Measurements from ENCODE around the gene KLHDC2. TPM values are rescaled to one million over a fixed set of nuclear protein-coding genes. Genes with fewer than 3 reads are reported as not detected.
"Not testable (repeated sequence)": the region's sequence is repeated elsewhere in the genome, so short reads cannot be mapped to it uniquely, and the experiment has no call there.

Gene KLHDC2
- total RNA-seq, 2 experiments from 2014 or later = 53.7 to 68.0 TPM

DNA sequence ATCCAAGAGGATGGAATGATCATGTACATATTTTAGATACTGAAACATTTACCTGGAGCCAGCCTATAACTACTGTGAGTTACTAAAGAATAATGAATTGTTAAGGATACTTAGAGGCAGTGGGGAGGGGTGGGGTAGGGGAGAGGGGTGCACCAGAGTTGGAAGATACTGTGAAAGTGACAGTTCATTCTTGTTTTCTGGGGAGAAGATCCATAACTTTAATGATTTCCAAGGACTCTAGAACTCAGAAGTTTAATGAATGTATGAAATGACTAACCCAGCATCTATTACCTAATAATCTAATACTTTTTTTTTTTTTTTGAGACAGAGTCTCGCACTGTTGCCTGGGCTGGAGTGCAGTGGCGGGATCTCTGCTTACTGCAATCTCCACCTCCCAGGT, 10.5 kb downstream of the KLHDC2 start:
- Histone ChIP-seq H3K4me1 (ENCODE audit: insufficient read depth, low read length, poor library complexity, severe bottlenecking) (no peaks in the 10 kb centered on the region), H3K4me3 (ENCODE audit: low read depth, low read length, poor library complexity, severe bottlenecking) (no peak overlapping the region), H4K20me1 (ENCODE audit: insufficient read depth, low read length) (no peaks in the 10 kb centered on the region), H3K4me2 (ENCODE audit: low read length) (no peak overlapping the region), H3K9me2 (ENCODE audit: insufficient read depth, low read length) (no peaks in the 10 kb centered on the region), H3K79me2 (ENCODE audit: insufficient read depth, low read depth, low read length) (no peaks in the 10 kb centered on the region), H3K36me3 (ENCODE audit: insufficient read depth, low read length) (peaks cover 88% of the 10 kb centered on the region), H3K27ac (ENCODE audit: low read depth, low read length, poor library complexity, severe bottlenecking) (no peak overlapping the region), H2AFZ (ENCODE audit: low read length) (no peak overlapping the region), H3K9me3 (ENCODE audit: low read length) (no peaks in the 10 kb centered on the region)
- BruUV-seq (replicated peaks) = no TSS peak
- no peak for TF ChIP-seq CTCF (conservative IDR thresholded peaks at IDR 0.05; ENCODE audit: low read length)
- TF ChIP-seq EZH2phosphoT487 (IDR thresholded peaks at IDR 0.05; ENCODE audit: borderline replicate concordance, low read depth, low read length) = no peak
- POLR2A ChIA-PET = no interaction called here
- DNase-seq (ENCODE audit: low spot score) = no peak
- CTCF ChIA-PET (ENCODE audit: unreplicated experiment) = no interaction called here
- intact Hi-C loops (cut with micrococcal nuclease; ENCODE audit: unreplicated experiment) = no loop called here

- H3K4me3 ChIP-seq (ENCODE audit: low read depth, low read length, poor library complexity, severe bottlenecking); H3K9me2 ChIP-seq (ENCODE audit: insufficient read depth, low read length); H3K79me2 ChIP-seq (ENCODE audit: insufficient read depth, low read depth, low read length); H3K27ac ChIP-seq (ENCODE audit: low read depth, low read length, poor library complexity, severe bottlenecking); H4K20me1 ChIP-seq (ENCODE audit: insufficient read depth, low read length); H3K4me1 ChIP-seq (ENCODE audit: insufficient read depth, low read length, poor library complexity, severe bottlenecking); DNase-seq (ENCODE audit: low spot score); BruUV-seq (replicated peaks); CTCF ChIA-PET (ENCODE audit: unreplicated experiment); H3K4me2 ChIP-seq (ENCODE audit: low read length); H3K9me3 ChIP-seq (ENCODE audit: low read length); H2AFZ ChIP-seq (ENCODE audit: low read length): not testable (repeated sequence)
- H3K36me3 ChIP-seq (ENCODE audit: insufficient read depth, low read length) = peaks cover 89% of the 10 kb centered on the region
- POLR2A ChIA-PET = interaction anchor here (0.6 to 5.0 kb wide), 4 partner anchors 12 to 124 kb away, joined by 3 to 24 read pairs (median 6); no protein-coding TSS in a partner anchor
- intact Hi-C loops (cut with micrococcal nuclease; ENCODE audit: unreplicated experiment) = loop anchor here (5.0 kb wide), 1 partner anchor 51 kb away; no protein-coding TSS in a partner anchor
Observed at GRCh38 chr14:49781040-49781439, 13.1 kb downstream of the KLHDC2 start.

- Histone ChIP-seq H2AFZ (ENCODE audit: low read length) (no peak overlapping the region), H3K4me3 (ENCODE audit: low read depth, low read length, poor library complexity, severe bottlenecking) (no peak overlapping the region), H3K9me3 (ENCODE audit: low read length) (no peaks in the 10 kb centered on the region), H3K4me1 (ENCODE audit: insufficient read depth, low read length, poor library complexity, severe bottlenecking) (no peaks in the 10 kb centered on the region), H3K36me3 (ENCODE audit: insufficient read depth, low read length) (peaks cover 95% of the 10 kb centered on the region), H3K79me2 (ENCODE audit: insufficient read depth, low read depth, low read length) (no peaks in the 10 kb centered on the region), H4K20me1 (ENCODE audit: insufficient read depth, low read length) (no peaks in the 10 kb centered on the region), H3K4me2 (ENCODE audit: low read length) (no peak overlapping the region), H3K9me2 (ENCODE audit: insufficient read depth, low read length) (no peaks in the 10 kb centered on the region), H3K27ac (ENCODE audit: low read depth, low read length, poor library complexity, severe bottlenecking) (no peak overlapping the region)
- TSS peak; percentile 9 for BruUV-seq (replicated peaks)
- CTCF ChIA-PET (ENCODE audit: unreplicated experiment) = no interaction called here
- no peak for DNase-seq (ENCODE audit: low spot score)
- TF ChIP-seq CTCF (conservative IDR thresholded peaks at IDR 0.05; ENCODE audit: low read length) = no peak
- POLR2A ChIA-PET = interaction anchor here (0.5 to 5.0 kb wide), 8 partner anchors 12 to 333 kb away, joined by 3 to 24 read pairs (median 4); partner anchors contain the start of gene VCPKMT
- intact Hi-C loops (cut with micrococcal nuclease; ENCODE audit: unreplicated experiment) = loop anchor here (5.0 kb wide), 1 partner anchor 49 kb away; no protein-coding TSS in a partner anchor
Observed at GRCh38 chr14:49783394-49784014, 15.6 kb downstream of the KLHDC2 start.

Measured in OCI-LY7 (cell line).